ENCODE measurements around the gene FRMD8.

FRMD8 gene

DNA sequence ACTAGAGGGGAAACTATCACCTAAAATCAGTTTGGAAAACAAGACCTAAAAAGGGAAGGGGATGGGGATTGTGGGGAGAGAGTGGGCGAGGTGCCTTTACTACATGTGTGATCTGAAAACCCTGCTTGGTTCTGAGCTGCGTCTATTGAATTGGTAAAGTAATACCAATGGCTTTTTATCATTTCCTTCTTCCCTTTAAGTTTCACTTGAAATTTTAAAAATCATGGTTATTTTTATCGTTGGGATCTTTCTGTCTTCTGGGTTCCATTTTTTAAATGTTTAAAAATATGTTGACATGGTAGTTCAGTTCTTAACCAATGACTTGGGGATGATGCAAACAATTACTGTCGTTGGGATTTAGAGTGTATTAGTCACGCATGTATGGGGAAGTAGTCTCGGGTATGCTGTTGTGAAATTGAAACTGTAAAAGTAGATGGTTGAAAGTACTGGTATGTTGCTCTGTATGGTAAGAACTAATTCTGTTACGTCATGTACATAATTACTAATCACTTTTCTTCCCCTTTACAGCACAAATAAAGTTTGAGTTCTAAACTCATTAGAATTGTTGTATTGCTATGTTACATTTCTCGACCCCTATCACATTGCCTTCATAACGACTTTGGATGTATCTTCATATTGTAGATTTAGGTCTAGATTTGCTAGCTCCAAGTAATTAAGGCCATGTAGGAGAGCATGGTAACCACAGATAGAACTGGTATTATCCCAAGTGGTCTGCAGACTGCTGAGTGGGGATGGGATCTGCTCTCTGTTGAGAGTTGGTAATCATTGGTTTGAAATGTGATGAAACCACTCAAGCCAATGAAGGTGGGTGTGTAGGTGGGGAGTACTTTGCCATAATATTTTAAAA is 39.8 kb downstream of the FRMD8 start:
- DNase-seq: no peak

DNA sequence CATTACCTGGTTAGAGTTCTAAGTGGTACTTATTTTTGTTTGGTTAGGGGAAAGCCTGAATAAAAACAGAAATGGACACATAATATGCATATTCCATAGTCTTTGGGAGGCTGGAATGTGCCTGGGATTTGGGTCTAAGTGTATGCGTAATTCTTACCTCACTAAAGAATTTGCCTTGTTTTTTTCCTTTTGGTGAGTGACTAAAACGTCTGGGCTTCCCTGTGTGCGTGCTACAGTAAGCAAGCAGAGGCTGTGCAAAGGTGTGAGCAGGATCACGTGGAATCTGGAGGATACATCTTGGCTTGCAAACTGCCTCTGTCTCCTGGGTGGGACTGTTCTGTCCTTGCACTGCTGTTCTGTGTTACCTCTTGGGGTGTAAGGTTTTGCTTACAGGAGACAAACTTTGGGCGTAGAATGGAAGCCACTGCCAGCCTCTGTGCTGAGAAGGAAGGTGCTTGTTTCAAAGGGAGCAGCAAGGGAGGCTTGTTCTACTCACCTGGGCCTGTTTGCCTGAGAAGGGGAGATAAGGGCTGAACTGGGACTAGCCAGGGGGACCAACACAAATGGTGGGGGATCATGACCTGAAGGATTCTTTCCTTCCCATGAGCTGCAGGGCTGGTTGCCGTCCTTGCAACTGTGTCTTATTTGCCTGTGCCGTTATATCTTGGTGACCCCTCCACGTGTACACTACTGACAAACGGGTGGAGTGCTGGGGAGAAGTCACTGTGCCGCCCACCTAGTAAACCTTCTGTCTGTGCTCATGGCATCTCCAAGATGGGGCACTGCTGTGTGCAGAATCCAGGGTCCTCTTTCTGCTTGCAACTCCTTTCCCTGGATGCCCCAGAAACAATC is 40.6 kb downstream of the FRMD8 start:
- DNase-seq: no peak

DNA sequence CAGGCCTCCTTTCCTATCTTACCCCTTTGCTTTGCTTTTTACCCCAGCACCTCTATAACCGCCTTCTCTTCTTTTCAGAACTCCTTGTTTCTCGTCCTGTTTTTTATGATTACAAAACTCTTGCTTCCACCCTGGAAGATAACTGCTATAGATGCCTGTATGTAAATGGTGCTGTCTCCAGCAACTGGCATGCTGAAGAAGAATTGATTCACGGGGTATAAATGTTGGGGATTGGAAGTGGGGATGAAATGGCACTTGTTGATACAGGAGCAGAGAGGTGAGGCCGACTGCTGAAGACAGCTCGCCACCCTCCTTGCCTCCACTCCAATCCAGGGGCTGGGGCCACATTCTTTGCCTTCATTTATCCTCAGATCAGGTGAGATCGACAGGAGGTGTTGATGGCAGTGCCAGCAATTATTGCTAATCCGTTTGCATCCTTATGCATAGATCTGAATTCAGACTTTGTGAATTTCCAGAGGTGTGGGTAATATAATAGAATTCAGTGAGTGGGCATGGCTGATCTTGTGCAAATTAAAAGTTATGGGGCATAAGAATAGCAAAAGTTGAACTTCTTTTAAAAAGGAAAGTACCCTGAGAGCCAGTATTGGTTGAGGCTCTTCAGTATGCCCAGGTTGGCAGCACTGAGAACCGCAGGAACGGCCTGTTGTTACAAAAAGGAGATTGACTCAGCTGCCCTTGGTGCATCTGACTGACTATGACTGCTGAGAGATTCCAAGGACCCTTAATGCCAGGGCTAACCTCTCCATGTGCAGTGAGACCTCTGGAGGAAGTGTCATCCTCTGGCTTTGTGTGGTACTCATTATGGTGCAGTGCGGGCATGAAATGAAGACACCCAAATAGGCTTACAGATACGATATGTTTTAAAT is 41.5 kb downstream of the FRMD8 start:
- no peak for DNase-seq

DNA sequence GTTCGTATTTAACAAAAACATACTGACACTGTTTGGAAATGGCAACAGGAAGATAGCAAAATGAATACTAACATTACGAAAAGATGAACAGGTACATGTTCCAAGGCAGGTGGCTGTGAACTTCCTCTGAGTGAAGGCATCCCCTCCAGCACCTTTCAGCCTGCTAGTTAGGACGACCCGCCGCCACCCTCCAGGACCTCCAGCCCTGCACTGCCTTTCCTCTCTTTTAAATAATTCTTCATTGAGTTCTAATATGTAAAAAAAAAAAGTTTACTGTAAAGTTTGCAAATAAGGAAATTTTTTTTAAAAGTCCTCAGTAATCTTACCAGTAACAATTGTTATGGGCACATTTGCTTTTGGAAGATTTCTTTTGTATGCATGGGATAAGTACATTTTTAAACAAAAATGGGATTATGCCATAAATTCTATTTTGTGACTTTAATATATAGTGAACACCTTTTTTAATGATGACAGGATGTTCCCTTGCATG is 42.2 kb downstream of the FRMD8 start:
- DNase-seq: no peak

DNA sequence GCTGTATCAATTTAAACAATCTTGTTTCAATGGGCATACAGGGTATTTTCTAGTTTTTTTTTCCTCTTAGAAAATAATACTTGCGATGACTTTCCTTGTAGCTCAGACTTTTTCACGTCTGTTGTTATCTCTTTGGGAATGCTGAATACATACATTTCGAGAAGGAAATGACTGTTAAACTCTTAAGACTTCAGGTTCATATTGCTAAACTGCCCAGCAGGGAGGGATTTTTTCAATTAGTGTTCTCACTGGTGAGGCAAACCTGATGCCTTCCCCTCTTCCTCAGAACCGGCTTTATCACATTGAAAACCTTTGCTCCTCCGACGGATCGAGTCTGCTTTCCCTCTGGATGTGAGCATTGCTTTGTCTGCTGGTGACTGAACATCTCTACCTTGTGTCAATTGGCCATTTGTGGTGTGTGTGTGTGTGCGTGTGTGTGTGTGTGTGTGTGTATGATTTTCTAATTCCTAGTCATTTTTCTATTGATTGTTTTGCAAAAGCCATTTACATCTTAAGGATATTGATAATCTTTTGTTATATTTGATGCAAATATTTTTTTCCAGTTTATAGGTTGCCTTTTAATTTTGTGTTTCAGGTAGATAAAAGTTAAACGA is 42.7 kb downstream of the FRMD8 start:
- DNase-seq: no peak

DNA sequence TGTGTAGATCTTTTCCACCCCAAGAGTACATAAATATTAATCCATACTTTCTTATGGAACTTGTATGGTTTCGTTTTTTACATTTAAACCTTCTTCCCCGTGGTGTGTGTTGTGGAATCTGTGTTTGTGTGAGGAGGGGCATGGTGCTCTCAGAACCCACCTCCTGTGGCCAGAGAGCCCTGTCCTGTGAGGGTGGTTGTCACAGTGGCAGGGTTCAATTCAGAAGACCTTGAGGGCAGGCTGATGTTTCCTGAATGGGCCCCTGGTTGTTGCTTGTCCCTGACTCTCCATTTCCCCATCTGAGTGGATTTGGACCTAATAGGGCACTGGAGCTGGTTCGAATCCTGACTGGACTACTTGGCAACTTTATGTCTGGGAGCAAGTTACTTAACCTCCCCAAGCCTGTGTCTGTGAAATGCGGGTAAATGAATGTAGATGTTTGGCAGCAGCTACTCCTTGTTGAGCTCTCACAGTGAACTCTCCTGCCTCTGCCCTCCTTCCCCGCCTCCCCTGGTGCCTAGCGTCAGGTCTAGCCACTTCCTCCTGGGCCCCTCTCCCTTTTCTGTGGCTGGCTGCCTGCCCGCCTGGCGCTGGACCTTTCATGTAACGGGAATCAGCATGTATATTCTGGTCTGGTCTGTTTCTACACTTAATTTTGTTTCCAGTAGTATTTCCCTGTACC is 43.4 kb downstream of the FRMD8 start:
- DNase-seq: no peak

DNA sequence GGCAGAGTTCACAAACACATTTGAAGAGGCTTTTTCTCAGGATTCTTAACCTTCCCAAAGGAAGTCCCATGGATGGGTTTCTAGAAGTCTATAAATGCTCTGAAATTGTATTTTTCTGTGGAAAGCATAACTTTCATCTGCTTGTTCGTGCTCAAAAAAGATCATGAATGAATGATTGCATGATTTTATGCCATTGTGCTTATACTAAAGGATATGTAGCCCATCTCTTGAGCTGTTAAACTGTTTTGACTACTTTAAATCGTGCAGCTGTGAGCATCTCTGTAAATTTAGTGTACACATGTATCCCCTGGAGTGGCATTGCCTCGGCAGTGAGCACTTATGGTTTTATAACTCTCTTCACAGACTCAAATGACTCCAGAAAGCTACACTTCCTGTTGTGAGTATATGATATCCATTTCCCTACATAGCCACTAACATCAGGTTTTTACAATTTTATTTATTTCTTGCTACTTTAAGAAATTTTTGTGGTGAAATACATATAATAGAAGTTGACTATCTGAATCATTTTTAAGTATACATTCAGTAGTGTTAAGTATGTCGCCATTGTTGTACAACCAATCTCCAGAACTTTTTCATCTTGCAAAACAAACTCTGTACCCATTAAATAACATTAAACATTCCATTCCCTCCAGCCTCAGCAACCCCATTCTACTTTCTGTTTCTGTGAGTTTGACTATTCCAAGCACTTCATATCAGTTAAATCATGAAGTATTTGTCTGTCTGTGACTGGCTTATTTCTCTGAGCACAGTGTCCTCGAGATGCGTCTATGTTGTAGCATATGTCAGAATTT is 44.2 kb downstream of the FRMD8 start:
- no peak for DNase-seq

DNA sequence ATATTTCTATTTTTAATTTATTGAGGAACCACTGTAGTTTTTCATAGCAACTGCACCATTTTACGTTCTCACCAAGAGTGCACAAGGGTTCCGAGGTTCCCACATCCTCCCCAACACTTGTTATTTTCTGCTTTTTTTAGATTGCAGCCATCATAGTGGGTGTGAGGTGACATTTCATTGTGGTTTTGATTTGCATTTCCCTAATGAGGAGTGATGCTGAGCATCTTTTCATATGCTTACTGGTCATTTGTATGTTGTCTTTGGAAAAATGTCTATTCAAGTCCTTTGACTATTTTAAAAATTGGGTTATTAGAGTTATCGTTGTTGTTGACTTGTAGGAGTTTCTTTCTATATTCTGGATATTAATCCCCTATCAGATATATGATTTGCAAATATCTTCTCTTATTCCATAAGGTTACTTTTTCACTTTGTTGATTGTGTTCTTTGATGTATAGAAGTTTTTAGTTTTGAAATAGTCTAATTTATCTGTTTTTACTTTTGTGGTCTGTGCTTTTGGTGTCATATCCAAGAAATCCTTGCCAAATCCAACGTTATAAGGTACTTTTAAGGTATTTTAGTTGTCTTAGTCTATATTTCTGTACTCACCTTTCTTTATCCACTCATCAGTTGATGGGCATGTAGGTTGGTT is 45.1 kb downstream of the FRMD8 start:
- no peak for DNase-seq

DNA sequence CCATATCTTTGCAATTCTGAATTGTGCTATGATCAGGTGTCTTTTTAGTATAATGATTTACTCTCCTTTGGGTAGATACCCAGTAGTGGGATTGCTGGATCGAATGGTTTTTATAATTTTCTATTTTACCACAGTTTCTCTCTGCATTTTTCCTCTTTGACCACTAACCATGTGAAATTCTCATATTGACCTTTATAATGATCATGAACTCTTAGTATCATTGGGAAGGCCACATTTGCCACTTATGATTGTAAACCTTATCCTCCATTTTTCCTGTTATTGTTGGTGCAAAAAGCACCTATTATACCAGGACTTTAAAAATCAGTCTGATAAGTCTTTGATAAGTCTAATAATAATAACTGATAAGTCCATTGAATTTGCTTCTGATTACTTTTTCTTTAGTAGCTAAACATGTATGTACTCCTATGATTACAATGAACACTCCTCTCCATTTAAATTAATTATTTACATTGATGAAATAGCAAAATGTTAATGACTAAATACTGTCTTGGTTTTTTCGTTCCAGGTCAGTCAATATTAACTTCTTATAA is 45.7 kb downstream of the FRMD8 start:
- no peak for DNase-seq

DNA sequence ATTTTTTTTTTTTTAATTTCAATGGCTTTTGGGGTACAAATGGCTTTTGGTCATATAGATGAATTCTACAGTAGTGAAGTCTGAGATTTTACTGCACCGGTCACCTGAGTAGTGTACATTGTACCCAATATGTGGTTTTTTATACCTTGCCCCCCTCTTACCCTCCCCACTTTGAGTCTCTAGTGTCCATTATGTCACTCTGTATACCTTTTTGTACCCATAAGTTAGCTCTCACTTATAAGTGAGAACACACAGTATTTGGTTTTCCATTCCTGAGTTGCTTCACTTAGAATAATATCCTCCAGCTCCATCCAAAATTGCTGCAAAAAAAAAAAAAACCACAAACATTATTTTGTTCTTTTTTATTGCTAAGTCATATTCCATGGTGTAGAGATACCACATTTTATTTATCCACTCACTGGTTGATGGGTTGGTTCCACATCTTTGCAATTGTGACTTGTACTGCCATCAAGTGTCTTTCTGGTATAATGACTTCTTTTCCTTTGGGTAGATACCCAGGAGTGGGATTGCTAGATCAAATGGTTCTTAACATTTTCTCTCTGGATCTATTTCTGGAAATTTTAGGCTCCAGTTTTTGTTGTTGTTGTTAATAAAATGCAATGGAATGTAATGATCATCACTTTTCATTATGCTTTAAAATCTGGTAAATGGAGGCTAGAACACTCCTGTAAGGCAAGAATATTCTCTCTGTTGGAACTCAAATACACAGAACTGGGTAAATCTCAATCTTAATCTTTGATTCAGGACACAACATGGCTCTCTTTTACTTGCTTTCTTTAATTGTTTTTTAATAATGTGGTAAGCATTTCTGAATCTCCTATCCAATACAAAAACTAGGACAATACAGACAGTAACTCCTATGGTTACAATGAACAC is 46.5 kb downstream of the FRMD8 start:
- peak; percentile 50 for DNase-seq

DNA sequence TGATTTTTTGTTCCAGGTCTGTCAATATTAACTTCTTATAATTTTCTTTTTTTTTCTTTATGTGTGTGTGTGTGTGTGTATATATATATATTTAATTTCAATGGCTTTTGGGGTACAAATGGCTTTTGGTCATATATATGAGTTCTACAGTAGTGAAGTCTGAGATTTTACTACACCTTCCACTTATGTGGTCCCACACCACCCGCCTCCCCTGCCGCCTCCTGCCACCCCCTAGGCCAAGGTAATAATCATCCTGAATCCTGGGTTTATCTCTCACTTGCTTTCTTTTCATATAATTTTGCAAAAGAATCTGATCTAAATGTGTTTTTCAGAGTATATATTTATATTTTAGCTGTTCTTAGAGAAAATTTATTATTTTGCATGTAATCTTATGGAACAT is 47.2 kb downstream of the FRMD8 start:
- no peak for DNase-seq

DNA sequence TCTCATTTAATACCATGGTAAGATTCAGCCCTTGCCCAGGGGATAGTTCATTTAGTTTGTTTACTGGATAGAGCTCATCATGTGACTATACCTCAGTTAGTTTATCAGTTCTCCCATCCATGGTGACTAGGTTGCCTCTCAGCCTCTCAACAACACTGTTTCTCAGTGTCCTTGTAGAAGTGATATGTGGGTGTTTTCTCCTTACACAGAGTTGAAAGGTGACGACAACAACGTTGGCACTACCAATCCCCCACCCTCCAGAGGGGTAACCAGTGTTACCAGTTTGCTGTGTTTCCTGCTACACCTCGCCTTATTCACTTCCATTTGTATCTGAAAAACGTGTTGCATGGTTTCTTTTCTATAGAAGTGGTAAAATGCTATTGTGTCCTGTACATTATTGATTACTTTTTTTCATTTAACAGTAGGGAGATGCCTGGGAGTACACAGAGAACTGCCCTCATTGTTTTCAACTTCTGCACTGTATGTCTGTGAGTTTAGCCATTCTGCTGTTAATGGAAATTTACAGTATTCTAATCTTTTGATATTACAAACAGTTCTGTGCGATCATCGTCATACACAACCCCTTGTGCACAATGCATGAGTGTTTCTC is 47.7 kb downstream of the FRMD8 start:
- DNase-seq: no peak

DNA sequence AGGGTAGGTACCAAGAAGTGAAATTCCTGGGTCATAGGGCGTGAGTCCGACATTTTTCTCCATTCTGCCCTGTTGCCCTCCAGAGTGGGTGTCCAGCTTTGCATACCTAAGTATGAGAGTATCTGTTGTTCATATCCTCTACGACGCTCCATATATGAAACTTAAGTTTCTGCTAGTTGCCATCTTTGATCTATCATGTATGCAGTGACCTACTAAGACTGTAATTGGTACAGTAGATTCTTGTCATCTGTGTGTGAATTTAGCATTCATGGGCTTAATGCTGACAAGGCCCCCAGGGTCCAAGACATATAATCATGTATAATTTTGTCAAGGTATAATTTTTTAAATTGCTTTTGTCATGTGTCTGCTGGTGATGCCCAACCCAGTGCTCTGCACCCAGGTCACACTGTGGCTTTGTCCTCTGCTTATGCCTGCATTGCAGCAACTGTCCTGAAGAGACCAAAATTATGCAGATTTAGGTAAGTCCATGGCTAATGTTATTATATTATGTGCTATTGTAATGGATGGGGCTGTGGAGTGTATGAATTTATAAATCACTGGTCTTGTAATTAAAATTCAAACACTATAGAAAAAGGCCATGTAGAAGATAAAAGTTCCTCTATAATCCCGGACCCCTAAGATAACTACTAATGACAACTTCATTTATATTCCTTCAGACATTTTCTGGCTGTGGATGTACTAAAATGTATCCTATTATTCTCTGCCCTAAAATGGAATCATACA is 48.4 kb downstream of the FRMD8 start:
- no peak for DNase-seq

DNA sequence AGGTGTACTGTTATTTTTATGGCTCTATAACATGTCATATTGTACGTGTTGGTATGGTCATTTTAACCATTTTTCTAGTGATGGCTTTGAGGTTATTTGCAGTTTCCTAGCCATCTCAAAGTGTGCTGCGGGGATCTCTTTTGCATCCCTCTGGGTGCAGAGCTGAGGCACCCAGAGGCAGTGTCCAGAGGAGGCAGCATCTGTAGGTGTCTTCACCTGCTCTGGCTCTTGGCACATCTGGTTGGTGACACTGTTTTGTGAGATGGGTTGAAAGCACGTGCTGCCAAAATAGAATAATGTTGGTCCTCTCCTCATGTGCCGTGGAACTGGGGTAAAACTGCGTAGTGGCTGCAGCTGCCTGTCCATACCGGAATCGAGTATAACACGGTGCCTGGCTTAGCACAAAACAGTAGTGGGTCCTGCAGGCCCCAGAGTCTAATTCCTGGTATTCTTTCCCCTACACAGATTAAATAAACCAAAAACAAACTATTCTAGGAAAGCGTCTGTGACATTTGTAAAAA is 49.0 kb downstream of the FRMD8 start:
- no peak for DNase-seq

DNA sequence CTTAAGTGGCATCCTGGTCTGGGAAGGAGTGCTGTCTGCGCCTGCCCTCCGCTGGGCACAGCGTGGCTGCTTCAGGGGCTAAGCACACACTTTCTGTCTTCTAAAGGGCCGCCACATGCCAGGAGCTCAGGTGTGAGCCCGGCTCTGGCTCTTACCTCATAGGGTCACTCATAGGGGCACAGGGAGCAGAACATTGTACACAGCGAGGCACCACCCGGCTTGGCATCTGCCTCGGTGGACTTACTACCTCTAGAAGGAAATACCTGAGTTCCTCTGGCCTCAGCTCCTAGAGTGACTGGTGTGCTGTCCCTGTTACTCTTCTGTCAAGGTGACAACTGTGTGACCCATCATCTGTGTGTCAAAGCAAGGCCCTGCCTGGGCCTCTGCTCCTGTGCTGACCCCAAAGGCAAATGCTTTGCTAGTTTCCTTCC is 49.6 kb downstream of the FRMD8 start:
- no peak for DNase-seq

DNA sequence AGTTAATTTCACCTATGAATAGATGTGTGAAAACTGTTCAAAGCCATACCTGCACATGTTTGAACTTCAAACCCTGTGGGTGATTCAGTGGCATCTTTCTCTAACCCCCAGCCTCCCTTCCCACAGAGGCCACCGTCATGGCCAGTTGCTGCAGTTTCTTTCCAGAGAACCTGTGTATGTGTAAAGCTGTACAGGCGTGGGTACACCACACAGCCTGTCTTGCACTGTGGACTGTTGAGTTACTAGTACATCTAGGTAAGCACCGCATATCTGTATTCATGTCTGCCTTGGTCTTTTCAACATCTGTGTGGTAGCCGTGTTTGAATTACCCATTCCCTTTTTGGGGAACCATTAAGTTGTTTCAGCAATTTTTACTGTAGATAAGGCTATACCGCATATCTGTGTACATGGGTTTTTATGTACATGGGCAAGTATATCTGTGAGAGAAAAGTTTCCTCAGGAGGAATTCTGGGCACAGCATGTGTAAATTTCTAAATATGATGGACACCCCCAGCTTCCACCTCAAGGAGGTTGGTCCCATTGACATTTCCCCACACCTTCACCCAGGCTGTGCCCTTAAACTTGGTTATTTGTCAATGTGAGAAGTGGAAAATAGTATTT is 50.1 kb downstream of the FRMD8 start:
- DNase-seq: no peak

All from NCI-H1694 (cell line).